ENCODE data around the gene SLC12A7.
"Not testable (repeated sequence)": the region's sequence is repeated elsewhere in the genome, so short reads cannot be mapped to it uniquely, and the experiment has no call there.

Gene SLC12A7

GRCh38 chr5:1086137-1086536 is 25.7 kb downstream of the SLC12A7 start:
- in situ Hi-C loops (cut with HindIII; ENCODE audit: low sequenced_read_pairs) = no loop called here

- in situ Hi-C loops (cut with HindIII; ENCODE audit: low sequenced_read_pairs) = no loop called here
These were observed 26.5 kb downstream of the SLC12A7 start for GRCh38 chr5:1085391-1085790.

- in situ Hi-C loops (cut with HindIII; ENCODE audit: low sequenced_read_pairs) = no loop called here
These were observed 27.8 kb downstream of the SLC12A7 start for GRCh38 chr5:1083823-1084605.

GRCh38 chr5:1083026-1083425 is 28.8 kb downstream of the SLC12A7 start:
- in situ Hi-C loops (cut with HindIII; ENCODE audit: low sequenced_read_pairs) = not testable (repeated sequence)

GRCh38 chr5:1081519-1081918 is 30.3 kb downstream of the SLC12A7 start:
- in situ Hi-C loops (cut with HindIII; ENCODE audit: low sequenced_read_pairs) = no loop called here

GRCh38 chr5:1080432-1080831 is 31.4 kb downstream of the SLC12A7 start:
- in situ Hi-C loops (cut with HindIII; ENCODE audit: low sequenced_read_pairs) = no loop called here

GRCh38 chr5:1079961-1080360 is 31.9 kb downstream of the SLC12A7 start:
- in situ Hi-C loops (cut with HindIII; ENCODE audit: low sequenced_read_pairs) = no loop called here

GRCh38 chr5:1079486-1079885 is 32.4 kb downstream of the SLC12A7 start:
- in situ Hi-C loops (cut with HindIII; ENCODE audit: low sequenced_read_pairs) = no loop called here

GRCh38 chr5:1078851-1079250 is 33.0 kb downstream of the SLC12A7 start:
- in situ Hi-C loops (cut with HindIII; ENCODE audit: low sequenced_read_pairs) = no loop called here

- in situ Hi-C loops (cut with HindIII; ENCODE audit: low sequenced_read_pairs) = no loop called here
These were observed 33.7 kb downstream of the SLC12A7 start for GRCh38 chr5:1078206-1078605.

GRCh38 chr5:1077491-1078020 is 34.3 kb downstream of the SLC12A7 start:
- in situ Hi-C loops (cut with HindIII; ENCODE audit: low sequenced_read_pairs) = no loop called here

- in situ Hi-C loops (cut with HindIII; ENCODE audit: low sequenced_read_pairs) = no loop called here
These were observed 34.8 kb downstream of the SLC12A7 start for GRCh38 chr5:1077026-1077425.

GRCh38 chr5:1076406-1076805 is 35.5 kb downstream of the SLC12A7 start:
- in situ Hi-C loops (cut with HindIII; ENCODE audit: low sequenced_read_pairs) = no loop called here

- in situ Hi-C loops (cut with HindIII; ENCODE audit: low sequenced_read_pairs) = no loop called here
These were observed 35.9 kb downstream of the SLC12A7 start for GRCh38 chr5:1075931-1076330.

- in situ Hi-C loops (cut with HindIII; ENCODE audit: low sequenced_read_pairs) = no loop called here
These were observed 36.3 kb downstream of the SLC12A7 start for GRCh38 chr5:1075555-1075881.

- in situ Hi-C loops (cut with HindIII; ENCODE audit: low sequenced_read_pairs) = no loop called here
These were observed 36.9 kb downstream of the SLC12A7 start for GRCh38 chr5:1074816-1075554.

- in situ Hi-C loops (cut with HindIII; ENCODE audit: low sequenced_read_pairs) = no loop called here
These were observed 37.6 kb downstream of the SLC12A7 start for GRCh38 chr5:1074226-1074625.

GRCh38 chr5:1073239-1074102 is 38.4 kb downstream of the SLC12A7 start:
- in situ Hi-C loops (cut with HindIII; ENCODE audit: low sequenced_read_pairs) = no loop called here

GRCh38 chr5:1069720-1070088 is 42.2 kb downstream of the SLC12A7 start:
- in situ Hi-C loops (cut with HindIII; ENCODE audit: low sequenced_read_pairs) = no loop called here

- in situ Hi-C loops (cut with HindIII; ENCODE audit: low sequenced_read_pairs) = no loop called here
These were observed 42.8 kb downstream of the SLC12A7 start for GRCh38 chr5:1068895-1069719.
